HG02870 (cell line): ENCODE data around the gene CCNE1.
"Not testable (repeated sequence)": the region's sequence is repeated elsewhere in the genome, so short reads cannot be mapped to it uniquely, and the experiment has no call there.

Experiments used
- ATAC-seq: cut with Tn5 transposase; IDR thresholded peaks from one replicate; pipeline ENCODE4 v1.9.1; 2021; ENCODE audit warnings: mild to moderate bottlenecking, moderate library complexity; ENCODE audit not compliant: unreplicated experiment

Gene CCNE1

GRCh38 chr19:29785955-29786589, 25.7 kb upstream of the CCNE1 start:
- no peak for ATAC-seq

- ATAC-seq: no peak
These were observed 24.5 kb upstream of the CCNE1 start for GRCh38 chr19:29787281-29787680.

- ATAC-seq: no peak
These were observed 22.8 kb upstream of the CCNE1 start for GRCh38 chr19:29789007-29789406.

- no peak for ATAC-seq
These were observed 18.6 kb upstream of the CCNE1 start for GRCh38 chr19:29793116-29793727.

- ATAC-seq: not testable (repeated sequence)
These were observed 17.3 kb upstream of the CCNE1 start for GRCh38 chr19:29794490-29794889.

GRCh38 chr19:29795461-29796172, 16.2 kb upstream of the CCNE1 start:
- no peak for ATAC-seq

- no peak for ATAC-seq
These were observed 15.6 kb upstream of the CCNE1 start for GRCh38 chr19:29796173-29796573.

- no peak for ATAC-seq
These were observed 12.9 kb upstream of the CCNE1 start for GRCh38 chr19:29798774-29799497.

- ATAC-seq: no peak
These were observed 11.5 kb upstream of the CCNE1 start for GRCh38 chr19:29800100-29800825.

GRCh38 chr19:29803951-29804350, 7.8 kb upstream of the CCNE1 start:
- ATAC-seq: not testable (repeated sequence)

- peak; percentile 96 for ATAC-seq
These were observed 7.3 kb upstream of the CCNE1 start for GRCh38 chr19:29804493-29804892.

- ATAC-seq: no peak
These were observed 6.5 kb upstream of the CCNE1 start for GRCh38 chr19:29805031-29805965.

- no peak for ATAC-seq
These were observed 5.5 kb upstream of the CCNE1 start for GRCh38 chr19:29806098-29806866.

- ATAC-seq: no peak
These were observed 4.6 kb upstream of the CCNE1 start for GRCh38 chr19:29807178-29807577.

GRCh38 chr19:29807870-29808405, 3.9 kb upstream of the CCNE1 start:
- no peak for ATAC-seq

GRCh38 chr19:29809795-29810503, 1.8 kb upstream of the CCNE1 start:
- ATAC-seq: no peak

- ATAC-seq: no peak
These were observed 1.3 kb upstream of the CCNE1 start for GRCh38 chr19:29810504-29810871.
